Fibroblast of the aortic adventitia (primary cell): ENCODE measurements around the gene ZBTB18. TPM values are rescaled to one million over a fixed set of nuclear protein-coding genes. Genes with fewer than 3 reads are reported as not detected.

Experiments
- DNase-seq: peaks from one replicate; pipeline ENCODE4 v3.0.0-alpha.2; 2010; ENCODE audit warnings: low read depth
- H3K4me3 ChIP-seq: 2 replicates; pipeline ENCODE4 v1.5.1; 2011; ENCODE audit warnings: low read depth, mild to moderate bottlenecking, control low read depth, low read length, moderate library complexity
- CTCF ChIP-seq: IDR thresholded peaks from 2 replicates; pipeline ENCODE4 v1.5.1; 2011; ENCODE audit warnings: mild to moderate bottlenecking, low read length, control low read depth, inconsistent platforms; ENCODE audit not compliant: insufficient read depth
- total RNA-seq: library from RNA; depleted of rRNA; stranded (reverse); fragments of >200 nt; gene quantifications from 2 replicates; pipeline ENCODE4 v1.2.3, GENCODE V29; 2012; ENCODE audit warnings: low replicate concordance

ZBTB18 gene
- total RNA-seq = 2.9 and 11.1 TPM in 2 replicates

- peak within 1 kb of the TSS; percentile 69 for H3K4me3 ChIP-seq
- peak; percentile 21 for DNase-seq
- no peak for TF ChIP-seq CTCF
Observed at GRCh38 chr1:244050835-244051444, at the start of gene ZBTB18. TSS of gene ZBTB18 (plus strand) at chr1:244051283. CDS start at chr1:244051432, 149 bp downstream.

- no peak for DNase-seq
- TF ChIP-seq CTCF = no peak
- H3K4me3 ChIP-seq = no peak overlapping the region
Observed at GRCh38 chr1:244002721-244003120, 48.4 kb upstream of the ZBTB18 start.

GRCh38 chr1:244005455-244005854 is 45.6 kb upstream of the ZBTB18 start:
- H3K4me3 ChIP-seq = no peak overlapping the region
- DNase-seq = no peak
- TF ChIP-seq CTCF = no peak

GRCh38 chr1:244006381-244006901 is 44.6 kb upstream of the ZBTB18 start:
- no peak for DNase-seq
- no peak for TF ChIP-seq CTCF
- no peak overlapping the region for H3K4me3 ChIP-seq

GRCh38 chr1:244006961-244007360 is 44.1 kb upstream of the ZBTB18 start:
- H3K4me3 ChIP-seq = no peak overlapping the region
- DNase-seq = no peak
- no peak for TF ChIP-seq CTCF

GRCh38 chr1:244010191-244010590 is 40.9 kb upstream of the ZBTB18 start:
- no peak for TF ChIP-seq CTCF
- H3K4me3 ChIP-seq = no peak overlapping the region
- no peak for DNase-seq
